GM12878 (cell line): ENCODE data around the gene MAGI1.

ENCODE experiments used
- KLF5 ChIP-seq: fragments of 450-650 bp; IDR thresholded peaks from 2 replicates; pipeline ENCODE4 v1.6.1; 2014; ENCODE audit warnings: mild to moderate bottlenecking; ENCODE audit not compliant: partially characterized antibody
- SMARCA5 ChIP-seq: fragments of 450-650 bp; IDR thresholded peaks from 2 replicates; pipeline ENCODE4 v1.6.1; 2017; ENCODE audit warnings: mild to moderate bottlenecking
- ZBTB11 ChIP-seq: fragments of 450-650 bp; formaldehyde crosslinking; IDR thresholded peaks from 2 replicates; pipeline ENCODE4 v1.5.0; 2022; ENCODE audit warnings: mild to moderate bottlenecking, missing genetic modification characterization
- ZNF24 ChIP-seq: fragments of 450-650 bp; IDR thresholded peaks from 2 replicates; pipeline ENCODE4 v1.6.1; 2017; ENCODE audit warnings: antibody characterized with exemption, mild to moderate bottlenecking
- TF ChIP-seq, protein P1 (sequence below), 3 experiments: IDR thresholded peaks in 2 of 3; conservative IDR thresholded peaks in 1 of 3; 2 replicates each; pipeline ENCODE4 v1.5.1; 2011; ENCODE audit warnings: low read depth in 3 of 3, low read length in 3 of 3, mild to moderate bottlenecking in 3 of 3, control low read depth in 2 of 3, moderate library complexity in 2 of 3, inconsistent platforms in 1 of 3, mixed read lengths in 1 of 3; ENCODE audit not compliant: control insufficient read depth in 2 of 3, insufficient read depth in 1 of 3; ENCODE audit errors: extremely low read depth in 1 of 3

GRCh38 chr3:65614585-65614984 is 424.1 kb downstream of the MAGI1 start:
- TF ChIP-seq, protein P1, sequence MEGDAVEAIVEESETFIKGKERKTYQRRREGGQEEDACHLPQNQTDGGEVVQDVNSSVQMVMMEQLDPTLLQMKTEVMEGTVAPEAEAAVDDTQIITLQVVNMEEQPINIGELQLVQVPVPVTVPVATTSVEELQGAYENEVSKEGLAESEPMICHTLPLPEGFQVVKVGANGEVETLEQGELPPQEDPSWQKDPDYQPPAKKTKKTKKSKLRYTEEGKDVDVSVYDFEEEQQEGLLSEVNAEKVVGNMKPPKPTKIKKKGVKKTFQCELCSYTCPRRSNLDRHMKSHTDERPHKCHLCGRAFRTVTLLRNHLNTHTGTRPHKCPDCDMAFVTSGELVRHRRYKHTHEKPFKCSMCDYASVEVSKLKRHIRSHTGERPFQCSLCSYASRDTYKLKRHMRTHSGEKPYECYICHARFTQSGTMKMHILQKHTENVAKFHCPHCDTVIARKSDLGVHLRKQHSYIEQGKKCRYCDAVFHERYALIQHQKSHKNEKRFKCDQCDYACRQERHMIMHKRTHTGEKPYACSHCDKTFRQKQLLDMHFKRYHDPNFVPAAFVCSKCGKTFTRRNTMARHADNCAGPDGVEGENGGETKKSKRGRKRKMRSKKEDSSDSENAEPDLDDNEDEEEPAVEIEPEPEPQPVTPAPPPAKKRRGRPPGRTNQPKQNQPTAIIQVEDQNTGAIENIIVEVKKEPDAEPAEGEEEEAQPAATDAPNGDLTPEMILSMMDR (IDR thresholded peaks at IDR 0.05 in 2 of 3, conservative IDR thresholded peaks at IDR 0.05 in 1 of 3; ENCODE audit: control insufficient read depth in 2 of 3, extremely low read depth in 1 of 3, insufficient read depth in 1 of 3, low read depth in 3 of 3, low read length in 3 of 3) = no peak
- TF ChIP-seq KLF5 = no peak
- no peak for TF ChIP-seq ZNF24
- no peak for TF ChIP-seq ZBTB11 (CRISPR knock-in tag)
- TF ChIP-seq SMARCA5 = no peak
